Liver (tissue), 9 donors: ENCODE data around the gene ACSF2. TPM values are rescaled to one million over a fixed set of nuclear protein-coding genes. Genes with fewer than 3 reads are reported as not detected.

ENCODE experiments used
- DNase-seq: peaks from one replicate; pipeline ENCODE4 v3.0.0-alpha.2; 2017; ENCODE audit warnings: low spot score
- H3K27ac ChIP-seq, 2 donors: one replicate each; pipeline ENCODE4 v1.7.0; 2013; ENCODE audit warnings: inconsistent platforms in 2 of 2, low read length in 2 of 2, control low read depth in 1 of 2, low read depth in 1 of 2, mild to moderate bottlenecking in 1 of 2
- H3K27me3 ChIP-seq, 4 donors: one replicate each; pipeline versions ENCODE4 v1.6.1 to v1.7.0; 2013; ENCODE audit warnings: low read length in 3 of 4, inconsistent platforms in 1 of 4, mild to moderate bottlenecking in 1 of 4, moderate library complexity in 1 of 4; ENCODE audit not compliant: control insufficient read depth in 4 of 4, insufficient read depth in 4 of 4
- H3K36me3 ChIP-seq, 4 donors: one replicate each; pipeline versions ENCODE4 v1.6.1 to v1.7.0; 2013; ENCODE audit warnings: low read length in 3 of 4, mild to moderate bottlenecking in 3 of 4, low read depth in 1 of 4, moderate library complexity in 1 of 4; ENCODE audit not compliant: control insufficient read depth in 4 of 4, insufficient read depth in 3 of 4
- H3K4me1 ChIP-seq, 4 donors: one replicate each; pipeline versions ENCODE4 v1.6.1 to v1.7.0; 2013; ENCODE audit warnings: low read length in 3 of 4, mild to moderate bottlenecking in 3 of 4, moderate library complexity in 1 of 4; ENCODE audit not compliant: control insufficient read depth in 4 of 4, insufficient read depth in 4 of 4
- H3K4me3 ChIP-seq, 3 donors: one replicate each; pipeline versions ENCODE4 v1.6.1 to v1.7.0; 2013; ENCODE audit warnings: low read length in 3 of 3, control low read depth in 1 of 3, low read depth in 1 of 3, mild to moderate bottlenecking in 1 of 3
- H3K9ac ChIP-seq, 2 donors: one replicate each; pipeline ENCODE4 v1.7.0; 2013; ENCODE audit warnings: low read length in 2 of 2, mild to moderate bottlenecking in 2 of 2, moderate library complexity in 2 of 2, control low read depth in 1 of 2, low read depth in 1 of 2
- H3K9me3 ChIP-seq, 4 donors: one replicate each; pipeline versions ENCODE4 v1.6.1 to v1.7.0; 2013; ENCODE audit warnings: low read length in 3 of 4; ENCODE audit not compliant: control insufficient read depth in 4 of 4
- ATF3 ChIP-seq: IDR thresholded peaks from 2 replicates; pipeline ENCODE4 v1.6.1; 2016; ENCODE audit warnings: antibody characterized with exemption
- CTCF ChIP-seq: fragments of 150-350 bp; IDR thresholded peaks from 2 replicates; pipeline ENCODE4 v1.5.1; 2017; ENCODE audit warnings: improper control_type of control experiment, low read depth, low read length; ENCODE audit not compliant: missing input control
- EGR1 ChIP-seq, 2 donors: IDR thresholded peaks; 2 replicates each; pipeline ENCODE4 v1.6.1; 2016 to 2018; ENCODE audit warnings: antibody characterized with exemption in 2 of 2, low read depth in 2 of 2
- FOXA1 ChIP-seq: IDR thresholded peaks from 2 replicates; pipeline ENCODE4 v1.6.1; 2016; ENCODE audit warnings: antibody characterized with exemption
- FOXA2 ChIP-seq: IDR thresholded peaks from 2 replicates; pipeline ENCODE4 v1.6.1; 2016; ENCODE audit warnings: antibody characterized with exemption
- GABPA ChIP-seq, 2 donors: IDR thresholded peaks in 1 of 2; conservative IDR thresholded peaks in 1 of 2; 2 replicates each; pipeline ENCODE4 v1.6.1; 2016; ENCODE audit warnings: antibody characterized with exemption in 2 of 2, mild to moderate bottlenecking in 1 of 2, moderate library complexity in 1 of 2
- HNF4A ChIP-seq, 2 donors: conservative IDR thresholded peaks; 2 replicates each; pipeline ENCODE4 v1.6.1; 2016; ENCODE audit warnings: antibody characterized with exemption in 2 of 2, mild to moderate bottlenecking in 2 of 2
- HNF4G ChIP-seq: IDR thresholded peaks from 2 replicates; pipeline ENCODE4 v1.6.1; 2016; ENCODE audit warnings: antibody characterized with exemption
- JUND ChIP-seq, 2 donors: IDR thresholded peaks; 2 replicates each; pipeline ENCODE4 v1.6.1; 2016; ENCODE audit warnings: antibody characterized with exemption in 2 of 2
- NR2F2 ChIP-seq: IDR thresholded peaks from 2 replicates; pipeline ENCODE4 v1.6.1; 2016; ENCODE audit warnings: antibody characterized with exemption
- RAD21 ChIP-seq, 2 donors: IDR thresholded peaks; 2 replicates each; pipeline ENCODE4 v1.6.1; 2016; ENCODE audit warnings: antibody characterized with exemption in 2 of 2, mild to moderate bottlenecking in 2 of 2
- RXRA ChIP-seq, 2 donors: IDR thresholded peaks; 2 replicates each; pipeline ENCODE4 v1.6.1; 2017 to 2018; ENCODE audit warnings: antibody characterized with exemption in 2 of 2, mild to moderate bottlenecking in 1 of 2
- SP1 ChIP-seq: IDR thresholded peaks from 2 replicates; pipeline ENCODE4 v1.6.1; 2018; ENCODE audit warnings: antibody characterized with exemption, mild to moderate bottlenecking
- TAF1 ChIP-seq: conservative IDR thresholded peaks from 2 replicates; pipeline ENCODE4 v1.6.1; 2016; ENCODE audit warnings: antibody characterized with exemption, mild to moderate bottlenecking
- YY1 ChIP-seq: IDR thresholded peaks from 2 replicates; pipeline ENCODE4 v1.6.1; 2016; ENCODE audit warnings: antibody characterized with exemption, mild to moderate bottlenecking
- WGBS: extraction: QIAGEN DNeasy Blood & Tissue Kit; methylation state at CpG from one replicate; pipeline ENCODE4 v1.1.7; 2013; 5-methylcytosine and 5-hydroxymethylcytosine counted together
- polyA plus RNA-seq, 2 donors: library from polyadenylated mRNA; stranded (reverse) in 1 of 2; unstranded in 1 of 2; fragments of 200-250 nt in 1 of 2; fragments of >200 nt in 1 of 2; fragmentation: Nextera tagmentation in 1 of 2; extraction: Ambion mirVana in 1 of 2; gene quantifications; one replicate each; pipeline versions ENCODE4 v1.2.1 to v1.2.3, GENCODE V29; 2013 to 2015
- total RNA-seq, 2 donors: library from RNA; depleted of rRNA; stranded (reverse); fragments of >200 nt; gene quantifications; one replicate each; pipeline ENCODE4 v1.2.3, GENCODE V29; 2014
- TF ChIP-seq, protein P1 (sequence below): IDR thresholded peaks from 2 replicates; pipeline ENCODE4 v1.6.1; 2016; ENCODE audit warnings: antibody characterized with exemption, mild to moderate bottlenecking
- TF ChIP-seq, protein P2 (sequence below): IDR thresholded peaks from 2 replicates; pipeline ENCODE4 v1.6.1; 2016; ENCODE audit warnings: antibody characterized with exemption
- TF ChIP-seq, protein P3 (sequence below): IDR thresholded peaks from 2 replicates; pipeline ENCODE4 v1.6.1; 2016; ENCODE audit warnings: antibody characterized with exemption
- donor health status: healthy.
- donor health status: healthy.
- donor health status: healthy.
- donor health status: healthy.
- donor health status: healthy.

Gene ACSF2
- total and polyA plus RNA-seq, 4 donors, result 18.9 to 34.3 (median 21.1) TPM

GRCh38 chr17:50432125-50432762, 6.2 kb downstream of the ACSF2 start:
- Histone ChIP-seq H3K36me3 (peaks cover 0 to 5% (median 0%) of the 10 kb centered on the region in 4 donors), H3K27ac (no peak overlapping the region), H3K9ac (no peak overlapping the region), H3K4me3 (no peak overlapping the region), H3K27me3 (no peaks in the 10 kb centered on the region), H3K4me1 (peaks cover 11 to 27% (median 24%) of the 10 kb centered on the region in 4 donors), H3K9me3 (no peaks in the 10 kb centered on the region)
- TF ChIP-seq SP1, result no peak
- TF ChIP-seq, protein P1, sequence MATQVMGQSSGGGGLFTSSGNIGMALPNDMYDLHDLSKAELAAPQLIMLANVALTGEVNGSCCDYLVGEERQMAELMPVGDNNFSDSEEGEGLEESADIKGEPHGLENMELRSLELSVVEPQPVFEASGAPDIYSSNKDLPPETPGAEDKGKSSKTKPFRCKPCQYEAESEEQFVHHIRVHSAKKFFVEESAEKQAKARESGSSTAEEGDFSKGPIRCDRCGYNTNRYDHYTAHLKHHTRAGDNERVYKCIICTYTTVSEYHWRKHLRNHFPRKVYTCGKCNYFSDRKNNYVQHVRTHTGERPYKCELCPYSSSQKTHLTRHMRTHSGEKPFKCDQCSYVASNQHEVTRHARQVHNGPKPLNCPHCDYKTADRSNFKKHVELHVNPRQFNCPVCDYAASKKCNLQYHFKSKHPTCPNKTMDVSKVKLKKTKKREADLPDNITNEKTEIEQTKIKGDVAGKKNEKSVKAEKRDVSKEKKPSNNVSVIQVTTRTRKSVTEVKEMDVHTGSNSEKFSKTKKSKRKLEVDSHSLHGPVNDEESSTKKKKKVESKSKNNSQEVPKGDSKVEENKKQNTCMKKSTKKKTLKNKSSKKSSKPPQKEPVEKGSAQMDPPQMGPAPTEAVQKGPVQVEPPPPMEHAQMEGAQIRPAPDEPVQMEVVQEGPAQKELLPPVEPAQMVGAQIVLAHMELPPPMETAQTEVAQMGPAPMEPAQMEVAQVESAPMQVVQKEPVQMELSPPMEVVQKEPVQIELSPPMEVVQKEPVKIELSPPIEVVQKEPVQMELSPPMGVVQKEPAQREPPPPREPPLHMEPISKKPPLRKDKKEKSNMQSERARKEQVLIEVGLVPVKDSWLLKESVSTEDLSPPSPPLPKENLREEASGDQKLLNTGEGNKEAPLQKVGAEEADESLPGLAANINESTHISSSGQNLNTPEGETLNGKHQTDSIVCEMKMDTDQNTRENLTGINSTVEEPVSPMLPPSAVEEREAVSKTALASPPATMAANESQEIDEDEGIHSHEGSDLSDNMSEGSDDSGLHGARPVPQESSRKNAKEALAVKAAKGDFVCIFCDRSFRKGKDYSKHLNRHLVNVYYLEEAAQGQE, result no peak
- TF ChIP-seq CTCF, result no peak
- no peak for TF ChIP-seq FOXA2
- TF ChIP-seq FOXA1, result no peak
- TF ChIP-seq NR2F2, result no peak
- TF ChIP-seq, protein P2, sequence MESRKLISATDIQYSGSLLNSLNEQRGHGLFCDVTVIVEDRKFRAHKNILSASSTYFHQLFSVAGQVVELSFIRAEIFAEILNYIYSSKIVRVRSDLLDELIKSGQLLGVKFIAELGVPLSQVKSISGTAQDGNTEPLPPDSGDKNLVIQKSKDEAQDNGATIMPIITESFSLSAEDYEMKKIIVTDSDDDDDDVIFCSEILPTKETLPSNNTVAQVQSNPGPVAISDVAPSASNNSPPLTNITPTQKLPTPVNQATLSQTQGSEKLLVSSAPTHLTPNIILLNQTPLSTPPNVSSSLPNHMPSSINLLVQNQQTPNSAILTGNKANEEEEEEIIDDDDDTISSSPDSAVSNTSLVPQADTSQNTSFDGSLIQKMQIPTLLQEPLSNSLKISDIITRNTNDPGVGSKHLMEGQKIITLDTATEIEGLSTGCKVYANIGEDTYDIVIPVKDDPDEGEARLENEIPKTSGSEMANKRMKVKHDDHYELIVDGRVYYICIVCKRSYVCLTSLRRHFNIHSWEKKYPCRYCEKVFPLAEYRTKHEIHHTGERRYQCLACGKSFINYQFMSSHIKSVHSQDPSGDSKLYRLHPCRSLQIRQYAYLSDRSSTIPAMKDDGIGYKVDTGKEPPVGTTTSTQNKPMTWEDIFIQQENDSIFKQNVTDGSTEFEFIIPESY, result no peak
- no peak for TF ChIP-seq JUND (IDR thresholded peaks at IDR 0.05)
- TF ChIP-seq GABPA (IDR thresholded peaks at IDR 0.05 in 1 of 2, conservative IDR thresholded peaks at IDR 0.05 in 1 of 2), result no peak
- TF ChIP-seq HNF4G, result no peak
- no peak for TF ChIP-seq RXRA (IDR thresholded peaks at IDR 0.05)
- TF ChIP-seq HNF4A (conservative IDR thresholded peaks at IDR 0.05), result no peak
- TF ChIP-seq RAD21 (IDR thresholded peaks at IDR 0.05), result no peak
- TF ChIP-seq ATF3, result no peak
- TF ChIP-seq TAF1, result no peak
- no peak for TF ChIP-seq YY1
- no peak for TF ChIP-seq EGR1 (IDR thresholded peaks at IDR 0.05; ENCODE audit: low read depth in 2 of 2)
- TF ChIP-seq, protein P3, sequence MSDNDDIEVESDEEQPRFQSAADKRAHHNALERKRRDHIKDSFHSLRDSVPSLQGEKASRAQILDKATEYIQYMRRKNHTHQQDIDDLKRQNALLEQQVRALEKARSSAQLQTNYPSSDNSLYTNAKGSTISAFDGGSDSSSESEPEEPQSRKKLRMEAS, result no peak
- no peak for DNase-seq
- WGBS, result 73% methylated on average over 4 of the region's 4 CpGs
